Gastrocnemius medialis (tissue), 4 donors: ENCODE measurements around the gene PRRT1. TPM values are rescaled to one million over a fixed set of nuclear protein-coding genes. Genes with fewer than 3 reads are reported as not detected.
"Not testable (repeated sequence)": the region's sequence is repeated elsewhere in the genome, so short reads cannot be mapped to it uniquely, and the experiment has no call there.

ENCODE experiments used
- ATAC-seq, 2 donors: fragments of 150-250 bp; one replicate each; pipeline ENCODE4 v1.9.1; 2016
- DNase-seq, 2 donors: peaks; one replicate each; pipeline ENCODE4 v3.0.0-alpha.2; 2019
- H3K27ac ChIP-seq, 4 donors: fragments of 200-600 bp; sonication (generic); 1 replicate in 1 of 4; 2 replicates in 3 of 4; pipeline ENCODE4 v1.5.1; 2016 to 2018; ENCODE audit warnings: mild to moderate bottlenecking in 2 of 4, moderate library complexity in 1 of 4
- H3K27me3 ChIP-seq, 3 donors: fragments of 200-600 bp; sonication (generic) in 2 of 3; 1 replicate in 1 of 3; 2 replicates in 2 of 3; pipeline versions ENCODE4 v1.5.1 to v1.6.0; 2016 to 2019; ENCODE audit warnings: mild to moderate bottlenecking in 1 of 3, moderate library complexity in 1 of 3
- H3K36me3 ChIP-seq, 2 donors: fragments of 200-600 bp; sonication (generic) in 1 of 2; one replicate each; pipeline ENCODE4 v1.5.1; 2017 to 2018
- H3K4me1 ChIP-seq, 2 donors: fragments of 200-600 bp; sonication (generic) in 1 of 2; one replicate each; pipeline ENCODE4 v1.5.1; 2016 to 2017; ENCODE audit warnings: mild to moderate bottlenecking in 2 of 2
- H3K4me3 ChIP-seq, 4 donors: fragments of 200-600 bp; sonication (generic) in 3 of 4; 1 replicate in 1 of 4; 2 replicates in 3 of 4; pipeline ENCODE4 v1.5.1; 2016 to 2019; ENCODE audit warnings: mild to moderate bottlenecking in 2 of 4
- H3K9me3 ChIP-seq, 3 donors: fragments of 200-600 bp; sonication (generic) in 2 of 3; 1 replicate in 1 of 3; 2 replicates in 2 of 3; pipeline ENCODE4 v1.5.1; 2016 to 2019
- POLR2A ChIP-seq, 2 donors: fragments of 450-650 bp; IDR thresholded peaks; one replicate each; pipeline ENCODE4 v1.6.1; 2017; ENCODE audit warnings: antibody characterized with exemption in 2 of 2, mild to moderate bottlenecking in 2 of 2, moderate library complexity in 2 of 2
- in situ Hi-C, 4 donors: fragments of 200-750 bp; cut with MboI; loops; one replicate each; pipeline versions ENCODE4 v1.15.0 to v1.8.0; 2017; ENCODE audit warnings: low sequenced_read_pairs in 4 of 4
- intact Hi-C: fragments of 100-400 bp; cut with DNase I; formaldehyde crosslinking; loops from one replicate; pipeline ENCODE4 v1.15.1; 2023; ENCODE audit warnings: low total_unique reads
- total RNA-seq, 4 donors: library from RNA; depleted of rRNA; stranded (reverse); fragments of >200 nt; gene quantifications; one replicate each; pipeline versions ENCODE4 v1.1.0 to v1.2.3, GENCODE V29; 2016
- TF ChIP-seq, protein P1 (sequence below), 5 experiments: fragments of 450-650 bp in 3 of 5; fragments of 200-600 bp in 2 of 5; sonication (generic) in 2 of 5; IDR thresholded peaks in 4 of 5; conservative IDR thresholded peaks in 1 of 5; 1 replicate in 4 of 5; 2 replicates in 1 of 5; pipeline ENCODE4 v1.5.1; 2016 to 2019; ENCODE audit warnings: antibody characterized with exemption in 5 of 5, mild to moderate bottlenecking in 3 of 5, moderate library complexity in 3 of 5

Gene PRRT1
- total RNA-seq, 4 donors from 2014 or later = 0.49 TPM; not detected in 3

DNA sequence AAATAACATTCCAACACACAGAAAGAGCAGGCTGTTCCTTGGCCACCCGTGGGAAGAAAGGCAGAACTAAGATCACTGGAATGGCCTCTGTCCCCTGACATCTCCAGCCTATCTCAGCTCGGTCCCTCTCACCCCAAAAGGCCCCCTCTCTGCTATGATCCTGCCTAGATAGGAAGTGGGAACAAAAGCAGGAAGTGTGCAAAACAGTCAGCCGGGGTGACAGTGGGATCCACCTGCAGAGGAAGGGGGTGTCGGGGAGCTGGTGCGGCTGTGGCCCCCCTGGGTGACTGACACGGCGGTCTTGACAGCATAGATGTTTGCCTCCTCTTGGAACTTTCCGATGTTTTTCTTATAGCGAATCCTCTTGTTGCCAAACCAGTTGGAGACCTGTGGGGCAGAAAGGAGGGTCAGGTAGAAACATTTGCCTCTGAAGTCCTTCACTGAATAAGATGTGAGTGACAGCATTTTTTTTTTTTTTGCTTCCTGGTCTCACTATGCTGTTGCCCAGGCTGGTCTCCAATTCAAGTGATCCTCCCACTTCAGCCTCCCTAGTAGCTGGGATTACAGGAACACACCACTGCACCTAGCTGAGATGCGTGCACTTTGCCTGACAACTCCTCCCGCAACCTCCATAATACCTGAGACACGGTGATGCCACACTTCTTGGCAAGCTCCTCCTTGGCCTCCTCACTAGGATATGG, 35.4 kb upstream of the PRRT1 start:
- Histone ChIP-seq H3K27ac (peak overlapping the region; percentile 82 to 99 (median 92)), H3K9me3 (no peaks in the 10 kb centered on the region)

DNA sequence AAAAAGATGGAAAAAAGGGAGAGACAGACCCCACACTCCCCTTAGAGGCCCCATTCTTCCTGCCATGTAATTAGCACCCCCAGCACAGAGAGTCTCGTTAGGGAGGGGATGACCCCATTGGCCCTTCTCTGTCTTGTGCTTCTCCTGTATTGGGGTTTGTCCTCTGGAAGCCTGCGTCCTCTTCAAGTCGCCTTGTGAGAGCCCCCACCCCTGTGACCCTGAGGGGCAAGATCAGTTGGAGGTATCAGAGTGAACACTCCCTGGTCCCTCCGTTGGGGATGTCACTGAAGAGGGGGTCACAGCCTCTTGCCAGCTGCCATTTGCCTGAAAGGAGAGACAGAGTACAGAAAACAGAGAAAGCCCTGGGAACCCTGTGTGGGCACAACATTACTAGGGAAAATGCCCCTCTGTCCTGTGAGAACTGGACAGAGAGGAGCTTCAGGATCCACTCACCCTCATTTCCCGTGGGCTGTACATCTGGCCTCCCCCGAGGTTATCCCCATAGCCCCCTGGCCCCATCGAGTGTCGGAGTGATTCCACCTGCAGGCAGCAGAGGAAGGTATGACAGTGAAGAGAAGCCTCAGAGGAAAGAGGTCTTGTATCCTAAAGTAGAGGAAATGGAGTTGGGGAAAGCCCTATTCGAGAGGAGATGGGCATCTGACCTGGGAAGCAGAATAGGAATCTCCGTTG, 34.6 kb upstream of the PRRT1 start:
- H3K36me3 ChIP-seq, DNase-seq, H3K4me3 ChIP-seq, intact Hi-C loops, H3K27me3 ChIP-seq, ATAC-seq, H3K9me3 ChIP-seq: not testable (repeated sequence)
- in situ Hi-C loops = loop anchor here in 3 of 4 donors (25.0 kb wide), 6 partner anchors 224 to 1574 kb away; partner anchors contain the start of genes BRD2 (in 3 of the 3), HLA-DMA (in 3 of the 3), APOM (in 2 of the 3) and BAG6 (in 2 of the 3)
- peaks cover 39 to 51% of the 10 kb centered on the region in 2 donors for H3K4me1 ChIP-seq
- peak overlapping the region; percentile 82 to 99 (median 92) for H3K27ac ChIP-seq

More for the DNA sequence above, 35.4 kb upstream of the PRRT1 start:
- ATAC-seq (no peak), DNase-seq (no peak)
- TF ChIP-seq, protein P1, sequence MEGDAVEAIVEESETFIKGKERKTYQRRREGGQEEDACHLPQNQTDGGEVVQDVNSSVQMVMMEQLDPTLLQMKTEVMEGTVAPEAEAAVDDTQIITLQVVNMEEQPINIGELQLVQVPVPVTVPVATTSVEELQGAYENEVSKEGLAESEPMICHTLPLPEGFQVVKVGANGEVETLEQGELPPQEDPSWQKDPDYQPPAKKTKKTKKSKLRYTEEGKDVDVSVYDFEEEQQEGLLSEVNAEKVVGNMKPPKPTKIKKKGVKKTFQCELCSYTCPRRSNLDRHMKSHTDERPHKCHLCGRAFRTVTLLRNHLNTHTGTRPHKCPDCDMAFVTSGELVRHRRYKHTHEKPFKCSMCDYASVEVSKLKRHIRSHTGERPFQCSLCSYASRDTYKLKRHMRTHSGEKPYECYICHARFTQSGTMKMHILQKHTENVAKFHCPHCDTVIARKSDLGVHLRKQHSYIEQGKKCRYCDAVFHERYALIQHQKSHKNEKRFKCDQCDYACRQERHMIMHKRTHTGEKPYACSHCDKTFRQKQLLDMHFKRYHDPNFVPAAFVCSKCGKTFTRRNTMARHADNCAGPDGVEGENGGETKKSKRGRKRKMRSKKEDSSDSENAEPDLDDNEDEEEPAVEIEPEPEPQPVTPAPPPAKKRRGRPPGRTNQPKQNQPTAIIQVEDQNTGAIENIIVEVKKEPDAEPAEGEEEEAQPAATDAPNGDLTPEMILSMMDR (IDR thresholded peaks at IDR 0.05 in 4 of 5, conservative IDR thresholded peaks at IDR 0.05 in 1 of 5) = no peak
- no peak for TF ChIP-seq POLR2A (IDR thresholded peaks at IDR 0.05)
- Histone ChIP-seq H3K4me1 (peaks cover 39 to 46% of the 10 kb centered on the region in 2 donors), H3K27me3 (no peaks in the 10 kb centered on the region), H3K36me3 (peaks cover 0 to 5% of the 10 kb centered on the region in 2 donors), H3K4me3 (no peak overlapping the region)
- intact Hi-C loops = no loop called here
- in situ Hi-C loops = loop anchor here in 3 of 4 donors (25.0 kb wide), 6 partner anchors 225 to 1575 kb away; partner anchors contain the start of genes BRD2 (in 3 of the 3), HLA-DMA (in 3 of the 3), APOM (in 2 of the 3) and BAG6 (in 2 of the 3)

DNA sequence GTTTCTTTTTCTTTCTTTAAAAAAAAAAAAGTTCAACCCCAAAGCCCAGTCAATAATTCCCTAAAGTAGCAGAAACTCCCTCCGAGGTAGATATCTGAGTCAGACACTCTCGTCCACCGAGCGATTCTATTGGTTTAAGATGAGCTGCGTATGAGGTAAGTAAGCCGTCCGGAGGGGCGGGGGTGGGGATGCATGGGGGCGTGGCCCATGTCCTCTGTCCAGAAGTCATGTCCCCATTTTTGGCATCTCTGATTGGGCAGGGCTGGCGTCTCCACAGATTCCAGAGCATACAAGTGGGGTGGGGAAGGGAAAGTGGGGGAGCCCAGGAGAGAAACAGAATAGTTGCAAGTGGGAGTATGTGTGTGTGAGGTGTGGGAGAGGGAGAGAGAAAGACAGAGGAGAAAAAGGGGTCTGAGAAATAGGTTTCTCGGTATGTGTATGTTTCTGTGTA, 34.0 kb upstream of the PRRT1 start:
- in situ Hi-C loops = loop anchor here in 3 of 4 donors (25.0 kb wide), 6 partner anchors 223 to 1573 kb away; partner anchors contain the start of genes BRD2 (in 3 of the 3), HLA-DMA (in 3 of the 3), APOM (in 2 of the 3) and BAG6 (in 2 of the 3)
- Histone ChIP-seq H3K4me1 (peaks cover 33 to 47% of the 10 kb centered on the region in 2 donors), H3K27ac (peak overlapping the region; percentile 82 to 99 (median 92)), H3K36me3 (peaks cover 0 to 13% of the 10 kb centered on the region in 2 donors), H3K4me3 (peak overlapping the region in 1 of 4 donors; percentile 4)
- H3K27me3 ChIP-seq, intact Hi-C loops, H3K9me3 ChIP-seq: not testable (repeated sequence)
- ATAC-seq (peak; percentile 85 to 86), DNase-seq (peak; percentile 84 to 93)

DNA sequence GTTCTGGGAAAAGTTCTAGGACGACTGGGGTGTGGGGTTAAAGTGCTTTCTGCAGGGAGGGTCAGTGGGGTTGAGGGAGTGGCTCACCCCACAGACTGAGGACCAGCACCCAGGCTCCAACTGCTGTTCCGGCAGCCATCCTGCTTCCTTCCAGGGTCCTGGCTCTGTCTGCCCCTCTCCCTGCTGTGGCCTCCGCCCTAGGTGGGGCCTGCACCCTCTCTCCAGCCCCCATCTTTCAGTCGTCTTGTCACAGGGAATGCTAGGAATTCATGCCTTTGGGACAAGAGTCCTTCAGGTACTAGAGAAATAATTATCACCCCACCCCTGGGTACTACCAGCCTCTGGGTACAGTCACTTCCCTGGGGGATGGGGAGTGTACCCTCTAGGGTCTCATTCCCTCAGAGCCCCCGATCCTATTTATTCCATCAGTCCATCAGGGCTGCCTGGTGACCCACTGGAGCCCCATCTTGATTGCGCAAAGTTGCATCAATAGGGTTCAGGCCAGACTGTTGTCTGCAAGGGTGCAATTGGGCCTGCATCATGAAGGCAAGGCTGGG, 32.4 kb upstream of the PRRT1 start, which contains the start of gene AGER:
Gene AGER, minus strand, starts transcription at position 170 of the 557 bp plus-strand sequence. Its CDS starts 31 bp downstream, at position 139.
- H3K9me3 ChIP-seq = no peaks in the 10 kb centered on the region
- ATAC-seq (no peak), DNase-seq (no peak)
- H3K4me1 ChIP-seq = peaks cover 35 to 55% of the 10 kb centered on the region in 2 donors
- no peak for TF ChIP-seq POLR2A (IDR thresholded peaks at IDR 0.05)
- TF ChIP-seq, protein P1 (IDR thresholded peaks at IDR 0.05 in 4 of 5, conservative IDR thresholded peaks at IDR 0.05 in 1 of 5) = no peak
- H3K4me3 ChIP-seq = no peak within 1 kb of the TSS
- peaks cover 0 to 24% of the 10 kb centered on the region in 2 donors for H3K36me3 ChIP-seq
- H3K27me3 ChIP-seq = no peaks in the 10 kb centered on the region
- intact Hi-C loops = no loop called here
- in situ Hi-C loops = loop anchor here in 3 of 4 donors (25.0 kb wide), 6 partner anchors 222 to 1572 kb away; partner anchors contain the start of genes BRD2 (in 3 of the 3), HLA-DMA (in 3 of the 3), APOM (in 2 of the 3) and BAG6 (in 2 of the 3)
- H3K27ac ChIP-seq = peak within 1 kb of the TSS; percentile 82 to 99 (median 92)

DNA sequence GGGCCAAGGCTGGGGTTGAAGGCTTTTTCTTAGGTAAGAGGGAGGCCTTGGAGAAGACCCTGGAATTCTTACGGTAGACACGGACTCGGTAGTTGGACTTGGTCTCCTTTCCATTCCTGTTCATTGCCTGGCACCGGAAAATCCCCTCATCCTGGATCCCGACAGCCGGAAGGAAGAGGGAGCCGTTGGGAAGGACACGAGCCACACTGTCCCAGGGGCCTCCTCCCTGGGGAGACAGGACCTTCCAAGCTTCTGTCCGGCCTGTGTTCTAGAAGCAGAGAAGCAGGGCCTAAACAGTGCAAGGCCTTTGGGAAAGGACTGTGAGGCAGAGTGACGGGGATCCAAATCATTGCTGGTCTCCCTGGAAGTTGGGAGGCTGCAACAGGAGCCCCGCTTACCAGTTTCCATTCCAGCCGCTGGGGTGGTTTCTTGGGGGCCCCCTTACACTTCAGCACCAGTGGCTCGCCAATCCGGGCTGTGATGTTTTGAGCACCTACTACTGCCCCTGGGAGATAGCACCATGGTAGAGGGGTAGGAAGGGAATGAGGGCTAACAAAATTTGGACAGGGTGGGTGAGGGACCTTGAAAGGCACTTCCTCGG, 31.8 kb upstream of the PRRT1 start:
- TF ChIP-seq, protein P1 (IDR thresholded peaks at IDR 0.05 in 4 of 5, conservative IDR thresholded peaks at IDR 0.05 in 1 of 5) = no peak
- no peak for TF ChIP-seq POLR2A (IDR thresholded peaks at IDR 0.05)
- intact Hi-C loops (no loop called here), in situ Hi-C loops (loop anchor here in 3 of 4 donors (25.0 kb wide), 6 partner anchors 221 to 1571 kb away; partner anchors contain the start of genes BRD2 (in 3 of the 3), HLA-DMA (in 3 of the 3), APOM (in 2 of the 3) and BAG6 (in 2 of the 3))
- H3K27me3 ChIP-seq = no peaks in the 10 kb centered on the region
- H3K27ac ChIP-seq = peak overlapping the region; percentile 62 to 99 (median 83)
- no peak for ATAC-seq
- DNase-seq = no peak
- peaks cover 0 to 24% of the 10 kb centered on the region in 2 donors for H3K36me3 ChIP-seq
- H3K4me1 ChIP-seq = peaks cover 35 to 55% of the 10 kb centered on the region in 2 donors
- no peak overlapping the region for H3K4me3 ChIP-seq
- no peaks in the 10 kb centered on the region for H3K9me3 ChIP-seq
